ENCODE measurements around the gene MAML2. TPM values are rescaled to one million over a fixed set of nuclear protein-coding genes. Genes with fewer than 3 reads are reported as not detected.

Gene MAML2
- total RNA-seq, 2 experiments from 2014 or later = 0.15 to 1.0 TPM

- H3K4me1 ChIP-seq (ENCODE audit: insufficient read depth, low read length, poor library complexity, severe bottlenecking) = peaks cover 11% of the 10 kb centered on the region
- no peak overlapping the region for H3K4me3 ChIP-seq (ENCODE audit: low read depth, low read length, poor library complexity, severe bottlenecking)
- no peak overlapping the region for H3K27ac ChIP-seq (ENCODE audit: low read depth, low read length, poor library complexity, severe bottlenecking)
- no peaks in the 10 kb centered on the region for H3K36me3 ChIP-seq (ENCODE audit: insufficient read depth, low read length)
- no peaks in the 10 kb centered on the region for H3K9me2 ChIP-seq (ENCODE audit: insufficient read depth, low read length)
- no TSS peak for BruUV-seq (replicated peaks)
- intact Hi-C loops (cut with micrococcal nuclease; ENCODE audit: unreplicated experiment) = no loop called here
- TF ChIP-seq CTCF (conservative IDR thresholded peaks at IDR 0.05; ENCODE audit: low read length) = no peak
- TF ChIP-seq EZH2phosphoT487 (IDR thresholded peaks at IDR 0.05; ENCODE audit: borderline replicate concordance, low read depth, low read length) = no peak
- ChIA-PET POLR2A (interaction anchor here (0.5 to 0.6 kb wide), 6 partner anchors 14 to 411 kb away, joined by 3 to 7 read pairs (median 3); no protein-coding TSS in a partner anchor), CTCF (ENCODE audit: unreplicated experiment) (no interaction called here)
- no peaks in the 10 kb centered on the region for H3K9me3 ChIP-seq (ENCODE audit: low read length)
- no peak for DNase-seq (ENCODE audit: low spot score)
- H3K79me2 ChIP-seq (ENCODE audit: insufficient read depth, low read depth, low read length) = no peaks in the 10 kb centered on the region
- no peaks in the 10 kb centered on the region for H4K20me1 ChIP-seq (ENCODE audit: insufficient read depth, low read length)
- H2AFZ ChIP-seq (ENCODE audit: low read length) = no peak overlapping the region
- H3K4me2 ChIP-seq (ENCODE audit: low read length) = no peak overlapping the region
These were observed 108.0 kb downstream of the MAML2 start for GRCh38 chr11:96234866-96235441.

- H3K4me2 ChIP-seq (ENCODE audit: low read length) = no peak overlapping the region
- POLR2A ChIA-PET = interaction anchor here (0.5 to 0.7 kb wide), 4 partner anchors 10 to 170 kb away, joined by 3 to 5 read pairs (median 4); no protein-coding TSS in a partner anchor
- H3K36me3 ChIP-seq (ENCODE audit: insufficient read depth, low read length) = no peaks in the 10 kb centered on the region
- no peaks in the 10 kb centered on the region for H3K9me3 ChIP-seq (ENCODE audit: low read length)
- no peak overlapping the region for H3K27ac ChIP-seq (ENCODE audit: low read depth, low read length, poor library complexity, severe bottlenecking)
- H3K4me3 ChIP-seq (ENCODE audit: low read depth, low read length, poor library complexity, severe bottlenecking) = no peak overlapping the region
- H3K79me2 ChIP-seq (ENCODE audit: insufficient read depth, low read depth, low read length) = no peaks in the 10 kb centered on the region
- no TSS peak for BruUV-seq (replicated peaks)
- no peaks in the 10 kb centered on the region for H4K20me1 ChIP-seq (ENCODE audit: insufficient read depth, low read length)
- H3K9me2 ChIP-seq (ENCODE audit: insufficient read depth, low read length) = no peaks in the 10 kb centered on the region
- CTCF ChIA-PET (ENCODE audit: unreplicated experiment) = no interaction called here
- TF ChIP-seq EZH2phosphoT487 (IDR thresholded peaks at IDR 0.05; ENCODE audit: borderline replicate concordance, low read depth, low read length) (no peak), CTCF (conservative IDR thresholded peaks at IDR 0.05; ENCODE audit: low read length) (no peak)
- peaks cover 11% of the 10 kb centered on the region for H3K4me1 ChIP-seq (ENCODE audit: insufficient read depth, low read length, poor library complexity, severe bottlenecking)
- no peak for DNase-seq (ENCODE audit: low spot score)
- no peak overlapping the region for H2AFZ ChIP-seq (ENCODE audit: low read length)
- intact Hi-C loops (cut with micrococcal nuclease; ENCODE audit: unreplicated experiment) = no loop called here
These were observed 110.9 kb downstream of the MAML2 start for GRCh38 chr11:96232132-96232531.

GRCh38 chr11:96230686-96231085 lies 112.3 kb downstream of the MAML2 start:
- Histone ChIP-seq H3K9me3 (ENCODE audit: low read length) (no peaks in the 10 kb centered on the region), H3K79me2 (ENCODE audit: insufficient read depth, low read depth, low read length) (no peaks in the 10 kb centered on the region), H3K4me3 (ENCODE audit: low read depth, low read length, poor library complexity, severe bottlenecking) (no peak overlapping the region), H3K4me1 (ENCODE audit: insufficient read depth, low read length, poor library complexity, severe bottlenecking) (peaks cover 11% of the 10 kb centered on the region), H3K9me2 (ENCODE audit: insufficient read depth, low read length) (no peaks in the 10 kb centered on the region), H3K36me3 (ENCODE audit: insufficient read depth, low read length) (no peaks in the 10 kb centered on the region), H4K20me1 (ENCODE audit: insufficient read depth, low read length) (no peaks in the 10 kb centered on the region), H3K27ac (ENCODE audit: low read depth, low read length, poor library complexity, severe bottlenecking) (no peak overlapping the region), H2AFZ (ENCODE audit: low read length) (no peak overlapping the region; the same call in 1 of the 2 replicates), H3K4me2 (ENCODE audit: low read length) (no peak overlapping the region; the same call in 1 of the 2 replicates)
- ChIA-PET POLR2A (interaction anchor here (1.0 to 7.4 kb wide), 3 partner anchors 7 to 12 kb away, joined by 3 to 58 read pairs (median 4); no protein-coding TSS in a partner anchor), CTCF (ENCODE audit: unreplicated experiment) (interaction anchor here (0.9 to 1.3 kb wide), 2 partner anchors 12 to 16 kb away, joined by 4 read pairs; no protein-coding TSS in a partner anchor)
- intact Hi-C loops (cut with micrococcal nuclease; ENCODE audit: unreplicated experiment) = no loop called here
- BruUV-seq (replicated peaks) = no TSS peak
- TF ChIP-seq CTCF (conservative IDR thresholded peaks at IDR 0.05; ENCODE audit: low read length) (no peak), EZH2phosphoT487 (IDR thresholded peaks at IDR 0.05; ENCODE audit: borderline replicate concordance, low read depth, low read length) (no peak)
- DNase-seq (ENCODE audit: low spot score) = no peak
